Prostate gland (tissue), 2 donors: ENCODE data around the gene PEX26. TPM values are rescaled to one million over a fixed set of nuclear protein-coding genes. Genes with fewer than 3 reads are reported as not detected.

Source experiments
- DNase-seq: peaks from one replicate; pipeline ENCODE4 v3.0.0-alpha.2; 2019; ENCODE audit warnings: low spot score
- H3K27ac ChIP-seq, 2 donors: fragments of 200-600 bp; sonication (generic); 2 replicates each; pipeline ENCODE4 v1.5.1; 2017 to 2019
- H3K27me3 ChIP-seq: fragments of 200-600 bp; sonication (generic); replicated peaks from 2 replicates; pipeline ENCODE4 v1.5.1; 2019; ENCODE audit not compliant: insufficient read depth
- H3K36me3 ChIP-seq, 2 donors: fragments of 200-600 bp; sonication (generic); 1 replicate in 1 of 2; 2 replicates in 1 of 2; pipeline versions ENCODE4 v1.5.1 to v1.8.1; 2017 to 2019
- H3K4me1 ChIP-seq: fragments of 200-600 bp; sonication (generic); replicated peaks from 2 replicates; pipeline ENCODE4 v1.5.1; 2019
- H3K4me3 ChIP-seq, 2 donors: fragments of 200-600 bp; sonication (generic); 2 replicates each; pipeline ENCODE4 v1.5.1; 2017 to 2019
- H3K9me3 ChIP-seq: fragments of 200-600 bp; sonication (generic); 2 replicates; pipeline ENCODE4 v1.5.1; 2017
- POLR2A ChIP-seq: fragments of 450-650 bp; IDR thresholded peaks from one replicate; pipeline ENCODE4 v1.6.1; 2016; ENCODE audit warnings: antibody characterized with exemption, mild to moderate bottlenecking
- POLR2AphosphoS5 ChIP-seq: sonication (generic); formaldehyde crosslinking; IDR thresholded peaks from one replicate; pipeline ENCODE4 v1.6.1; 2017; ENCODE audit warnings: antibody characterized with exemption
- WGBS: methylation state at CpG from one replicate; pipeline ENCODE4 v1.1.5; 2018; 5-methylcytosine and 5-hydroxymethylcytosine counted together
- intact Hi-C: fragments of 100-400 bp; cut with DNase I; formaldehyde crosslinking; loops from one replicate; pipeline ENCODE4 v1.14.2; 2022
- total RNA-seq, 2 donors: library from RNA; depleted of rRNA; stranded (reverse); fragments of >200 nt; gene quantifications; one replicate each; pipeline ENCODE4 v1.1.0, GENCODE V29; 2016
- TF ChIP-seq, protein P1 (sequence below), 4 experiments: fragments of 200-600 bp in 2 of 4; fragments of 450-650 bp in 2 of 4; sonication (generic) in 2 of 4; IDR thresholded peaks; 1 replicate in 3 of 4; 2 replicates in 1 of 4; pipeline ENCODE4 v1.5.1; 2016 to 2019; ENCODE audit warnings: antibody characterized with exemption in 4 of 4, mild to moderate bottlenecking in 2 of 4, moderate library complexity in 2 of 4

Gene PEX26
- total RNA-seq, result 10 to 100 TPM; 34.7 to 38.2 TPM

DNA sequence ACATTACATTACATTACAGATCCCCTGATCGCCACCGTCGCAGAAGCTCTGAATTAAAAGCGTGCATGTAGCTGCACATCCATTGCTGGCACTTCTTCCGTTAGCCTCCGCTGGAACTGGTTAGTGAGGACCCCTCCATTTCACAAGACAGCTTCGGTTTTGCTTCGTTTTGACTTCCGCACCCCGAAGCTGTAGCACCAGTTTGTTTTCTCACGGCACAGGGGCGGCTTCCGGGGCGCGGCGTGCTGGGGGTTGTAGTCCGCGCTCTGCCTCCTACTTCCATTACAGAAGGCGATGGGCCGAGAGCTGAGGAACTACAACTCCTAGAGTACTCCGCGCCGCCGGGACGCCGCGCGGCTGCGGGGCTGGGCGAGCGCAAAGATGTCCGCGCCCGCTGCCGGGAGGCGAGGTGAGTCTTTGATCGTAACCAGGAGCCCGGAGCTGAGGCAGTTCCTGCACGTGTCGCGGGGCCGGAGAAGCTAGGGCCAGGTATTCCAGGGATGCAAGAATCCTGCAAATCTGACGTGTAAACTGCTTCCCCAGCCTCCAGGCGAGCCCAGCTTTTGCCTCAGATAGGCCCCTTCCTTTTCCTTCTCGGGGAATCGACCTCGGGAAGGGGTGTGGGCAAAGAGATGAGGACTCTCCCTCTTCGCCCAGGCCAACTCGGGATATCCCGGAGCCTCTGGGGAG, at the start of gene PEX26:
TSS of gene PEX26 (plus strand) at position 352 of the 690 bp plus-strand sequence. CDS start 387 bp downstream, outside the sequence.
- Histone ChIP-seq H3K4me1 (peaks cover 19% of the 10 kb centered on the region), H3K36me3 (no peaks in the 10 kb centered on the region), H3K9me3 (no peaks in the 10 kb centered on the region), H3K4me3 (peak within 1 kb of the TSS; percentile 88 to 89), H3K27me3 (no peaks in the 10 kb centered on the region), H3K27ac (peak within 1 kb of the TSS; percentile 71 to 82)
- TF ChIP-seq, protein P1, sequence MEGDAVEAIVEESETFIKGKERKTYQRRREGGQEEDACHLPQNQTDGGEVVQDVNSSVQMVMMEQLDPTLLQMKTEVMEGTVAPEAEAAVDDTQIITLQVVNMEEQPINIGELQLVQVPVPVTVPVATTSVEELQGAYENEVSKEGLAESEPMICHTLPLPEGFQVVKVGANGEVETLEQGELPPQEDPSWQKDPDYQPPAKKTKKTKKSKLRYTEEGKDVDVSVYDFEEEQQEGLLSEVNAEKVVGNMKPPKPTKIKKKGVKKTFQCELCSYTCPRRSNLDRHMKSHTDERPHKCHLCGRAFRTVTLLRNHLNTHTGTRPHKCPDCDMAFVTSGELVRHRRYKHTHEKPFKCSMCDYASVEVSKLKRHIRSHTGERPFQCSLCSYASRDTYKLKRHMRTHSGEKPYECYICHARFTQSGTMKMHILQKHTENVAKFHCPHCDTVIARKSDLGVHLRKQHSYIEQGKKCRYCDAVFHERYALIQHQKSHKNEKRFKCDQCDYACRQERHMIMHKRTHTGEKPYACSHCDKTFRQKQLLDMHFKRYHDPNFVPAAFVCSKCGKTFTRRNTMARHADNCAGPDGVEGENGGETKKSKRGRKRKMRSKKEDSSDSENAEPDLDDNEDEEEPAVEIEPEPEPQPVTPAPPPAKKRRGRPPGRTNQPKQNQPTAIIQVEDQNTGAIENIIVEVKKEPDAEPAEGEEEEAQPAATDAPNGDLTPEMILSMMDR (IDR thresholded peaks at IDR 0.05), result no peak
- TF ChIP-seq POLR2AphosphoS5, result peak; percentile 98
- TF ChIP-seq POLR2A, result peak; percentile 54
- peak; percentile 96 for DNase-seq
- under 1% methylated on average over 50 of the region's 50 CpGs for WGBS
- intact Hi-C loops, result loop anchor here (2.0 to 5.0 kb wide), 2 partner anchors 77 to 170 kb away; no protein-coding TSS in a partner anchor

DNA sequence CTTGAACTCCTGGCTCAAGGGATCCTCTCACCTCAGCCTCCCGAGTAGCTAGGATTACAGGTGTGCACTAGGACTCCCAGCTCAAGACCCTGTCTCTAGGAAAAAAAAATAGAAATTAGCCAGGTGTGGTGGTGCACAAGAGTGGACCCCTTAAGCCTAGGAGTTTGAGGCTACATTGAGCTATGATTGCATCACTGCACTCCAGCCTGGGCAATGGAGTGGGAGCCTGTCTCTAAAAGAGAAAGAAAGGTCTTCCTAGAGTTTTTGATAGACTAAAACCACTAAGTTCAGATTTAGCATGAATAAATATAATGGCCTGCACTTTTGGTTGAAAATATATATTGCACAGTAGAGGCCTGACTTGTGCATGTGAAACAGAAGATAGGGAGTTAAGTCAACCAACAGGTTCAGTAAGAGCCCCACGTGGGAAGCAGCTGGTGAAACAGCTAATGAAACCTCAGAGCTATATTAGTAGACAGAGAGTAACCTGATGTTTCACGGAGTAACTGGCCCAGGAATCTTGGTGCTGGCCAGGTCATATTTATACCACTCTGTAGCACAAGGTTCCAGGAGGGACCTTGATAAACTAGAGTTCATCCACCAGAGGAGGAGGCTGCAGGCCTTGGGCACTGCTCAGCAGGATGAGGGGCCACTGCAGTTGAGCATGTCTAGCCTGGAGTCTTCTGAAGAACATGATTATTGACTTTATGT, 48.8 kb upstream of the PEX26 start:
- Histone ChIP-seq H3K27me3 (no peaks in the 10 kb centered on the region), H3K36me3 (no peaks in the 10 kb centered on the region), H3K4me1 (no peaks in the 10 kb centered on the region), H3K27ac (no peak overlapping the region), H3K4me3 (no peak overlapping the region), H3K9me3 (no peaks in the 10 kb centered on the region)
- WGBS, result 36% methylated on average over 3 of the region's 3 CpGs
- intact Hi-C loops, result no loop called here
- TF ChIP-seq POLR2AphosphoS5 (peak; percentile 50), POLR2A (no peak)
- TF ChIP-seq, protein P1 (IDR thresholded peaks at IDR 0.05), result no peak
- peak; percentile 57 for DNase-seq

DNA sequence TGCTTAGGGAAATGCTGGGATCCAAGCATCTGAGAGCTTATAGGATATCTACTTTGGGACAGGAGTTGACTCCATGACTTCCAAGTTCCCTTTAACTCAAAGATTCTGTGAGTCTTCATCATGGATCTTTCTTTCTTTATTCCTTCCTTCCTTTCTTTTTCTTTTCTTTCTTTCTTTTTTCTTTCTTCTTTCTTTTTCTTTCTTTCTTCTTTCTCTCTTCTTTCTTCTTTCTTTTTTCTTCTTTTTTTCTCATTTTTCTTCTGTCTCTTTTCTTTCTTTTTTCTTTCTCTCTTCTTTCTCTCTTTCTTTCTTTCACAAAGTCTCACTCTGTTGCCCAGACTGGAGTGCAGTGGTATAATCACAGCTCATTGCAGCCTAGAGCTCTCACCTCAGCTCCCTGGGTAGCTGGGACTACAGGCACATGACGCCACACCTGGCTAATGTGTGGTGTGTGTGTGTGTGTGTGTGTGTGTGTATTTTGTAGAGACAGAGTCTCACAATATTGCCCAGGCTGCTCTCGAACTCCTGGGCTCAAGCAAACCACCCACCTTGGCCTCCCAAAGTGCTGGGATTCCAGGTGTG, 48.0 kb upstream of the PEX26 start:
- H3K4me3 ChIP-seq, result no peak overlapping the region
- DNase-seq, result no peak
- WGBS, result 92% methylated on average over 2 of the region's 2 CpGs
- no peaks in the 10 kb centered on the region for H3K36me3 ChIP-seq
- H3K9me3 ChIP-seq, result no peaks in the 10 kb centered on the region
- H3K4me1 ChIP-seq, result no peaks in the 10 kb centered on the region
- H3K27me3 ChIP-seq, result no peaks in the 10 kb centered on the region
- H3K27ac ChIP-seq, result no peak overlapping the region
- TF ChIP-seq POLR2AphosphoS5 (no peak), POLR2A (no peak)
- TF ChIP-seq, protein P1 (IDR thresholded peaks at IDR 0.05), result no peak
- intact Hi-C loops, result no loop called here

DNA sequence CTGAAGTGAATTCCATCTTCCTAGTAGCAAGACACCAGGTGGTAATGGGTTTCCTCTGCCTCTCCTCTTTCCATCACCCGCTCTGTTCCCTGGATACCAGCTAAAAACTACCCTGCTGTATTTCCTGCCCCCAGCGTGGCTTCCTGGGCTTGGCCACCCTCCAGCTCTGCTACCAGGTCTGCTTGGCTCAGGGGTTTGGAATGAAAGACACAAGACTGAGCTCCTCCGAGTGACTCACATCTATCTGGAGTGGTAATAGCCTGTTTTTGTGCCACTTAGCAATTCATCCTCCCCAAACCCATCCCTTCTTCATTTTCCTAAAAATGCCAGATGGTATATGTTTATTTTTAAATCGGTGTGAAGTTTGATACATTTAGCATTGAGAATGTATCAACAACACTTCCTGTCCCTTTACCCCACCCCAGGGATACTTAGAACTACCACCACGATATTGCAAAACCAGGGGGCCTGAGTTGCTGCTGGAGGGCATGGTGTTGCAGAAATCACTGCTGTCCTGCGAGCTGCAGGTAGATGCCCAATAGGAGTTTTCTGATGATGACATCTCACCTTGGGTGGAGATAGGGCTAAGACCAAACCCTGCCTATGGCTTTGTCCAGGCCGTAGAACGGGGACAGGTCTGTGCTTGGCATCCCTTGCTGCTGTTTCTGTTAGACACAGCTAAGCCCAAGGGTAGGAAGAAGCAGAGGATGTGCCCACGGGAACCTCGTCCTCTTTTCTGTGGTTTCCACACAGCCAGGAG, 45.9 kb upstream of the PEX26 start:
- DNase-seq, result no peak
- Histone ChIP-seq H3K36me3 (no peaks in the 10 kb centered on the region), H3K9me3 (no peaks in the 10 kb centered on the region), H3K27me3 (no peaks in the 10 kb centered on the region), H3K27ac (no peak overlapping the region), H3K4me1 (no peaks in the 10 kb centered on the region), H3K4me3 (no peak overlapping the region)
- intact Hi-C loops, result no loop called here
- TF ChIP-seq POLR2AphosphoS5 (peak; percentile 16), POLR2A (no peak)
- TF ChIP-seq, protein P1 (IDR thresholded peaks at IDR 0.05), result no peak
- WGBS, result 70% methylated on average over 10 of the region's 10 CpGs
